GM21367 (cell line): Measurements from ENCODE around the gene SRMS.

Source experiments
- ATAC-seq: cut with Tn5 transposase; IDR thresholded peaks from one replicate; pipeline ENCODE4 v1.9.1; 2021; ENCODE audit not compliant: unreplicated experiment

SRMS gene

DNA sequence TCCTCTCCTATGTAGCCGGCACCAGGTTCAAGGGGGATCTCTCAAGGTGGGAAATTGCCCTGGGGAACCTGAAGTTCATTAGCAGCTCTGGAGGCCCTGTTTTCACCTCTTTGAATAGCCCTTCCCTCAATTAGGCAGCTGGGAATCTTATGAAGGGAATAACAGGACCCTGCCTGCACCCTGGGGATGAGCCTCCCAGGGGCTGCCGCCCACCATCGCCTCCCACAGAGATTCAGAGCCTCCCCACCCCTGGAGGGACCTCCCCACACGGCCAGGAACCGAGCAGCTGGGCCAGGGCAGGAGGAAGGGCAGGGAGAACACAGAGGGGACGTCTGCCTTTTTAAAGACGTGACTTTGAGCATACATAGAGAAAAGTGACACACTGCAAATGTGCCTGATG is 44.0 kb downstream of the SRMS start:
- ATAC-seq, result no peak

GRCh38 chr20:63502671-63503172 is 44.8 kb downstream of the SRMS start:
- ATAC-seq, result no peak

DNA sequence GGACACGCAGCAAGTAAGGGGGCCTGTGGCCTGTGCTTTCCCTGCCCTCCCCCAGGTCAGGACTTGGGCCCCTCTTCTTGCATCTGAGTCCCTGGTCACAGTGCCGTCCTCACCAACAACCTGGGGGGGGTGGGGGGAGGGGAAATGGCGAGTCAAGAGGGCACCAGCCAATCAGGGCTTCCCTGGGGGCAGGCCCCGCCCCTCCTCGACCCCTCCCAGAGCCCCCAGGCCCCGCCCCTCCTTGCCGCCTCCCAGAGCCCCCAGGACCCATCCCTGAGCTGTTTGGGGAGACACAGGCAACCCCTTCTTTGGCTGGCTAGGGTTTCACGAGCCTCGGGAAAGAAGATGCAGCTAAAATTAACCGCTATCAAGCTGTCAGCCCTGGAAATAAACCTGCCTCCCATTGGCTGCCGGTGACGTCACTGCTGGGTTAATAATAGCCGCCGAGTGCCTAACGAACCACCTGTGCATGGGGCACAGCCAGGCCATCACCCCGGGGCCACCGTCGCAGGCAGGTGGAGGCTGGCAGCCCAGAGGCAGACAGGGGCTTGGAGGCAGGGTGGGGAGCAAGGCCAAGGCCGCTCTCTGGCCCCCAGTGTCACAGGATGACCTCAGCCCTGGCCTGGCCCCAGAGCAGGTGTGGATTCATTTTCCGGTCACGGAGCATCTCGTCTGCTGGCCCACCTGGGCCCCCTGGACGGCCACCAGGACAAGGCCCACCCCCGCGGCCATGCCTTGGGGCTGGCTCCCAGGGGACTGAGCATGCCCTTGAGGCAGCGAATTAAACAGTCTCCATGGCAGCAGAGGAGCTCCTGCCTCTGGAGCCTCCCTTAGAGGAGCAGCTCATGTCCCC is 45.5 kb downstream of the SRMS start:
- ATAC-seq, result no peak

DNA sequence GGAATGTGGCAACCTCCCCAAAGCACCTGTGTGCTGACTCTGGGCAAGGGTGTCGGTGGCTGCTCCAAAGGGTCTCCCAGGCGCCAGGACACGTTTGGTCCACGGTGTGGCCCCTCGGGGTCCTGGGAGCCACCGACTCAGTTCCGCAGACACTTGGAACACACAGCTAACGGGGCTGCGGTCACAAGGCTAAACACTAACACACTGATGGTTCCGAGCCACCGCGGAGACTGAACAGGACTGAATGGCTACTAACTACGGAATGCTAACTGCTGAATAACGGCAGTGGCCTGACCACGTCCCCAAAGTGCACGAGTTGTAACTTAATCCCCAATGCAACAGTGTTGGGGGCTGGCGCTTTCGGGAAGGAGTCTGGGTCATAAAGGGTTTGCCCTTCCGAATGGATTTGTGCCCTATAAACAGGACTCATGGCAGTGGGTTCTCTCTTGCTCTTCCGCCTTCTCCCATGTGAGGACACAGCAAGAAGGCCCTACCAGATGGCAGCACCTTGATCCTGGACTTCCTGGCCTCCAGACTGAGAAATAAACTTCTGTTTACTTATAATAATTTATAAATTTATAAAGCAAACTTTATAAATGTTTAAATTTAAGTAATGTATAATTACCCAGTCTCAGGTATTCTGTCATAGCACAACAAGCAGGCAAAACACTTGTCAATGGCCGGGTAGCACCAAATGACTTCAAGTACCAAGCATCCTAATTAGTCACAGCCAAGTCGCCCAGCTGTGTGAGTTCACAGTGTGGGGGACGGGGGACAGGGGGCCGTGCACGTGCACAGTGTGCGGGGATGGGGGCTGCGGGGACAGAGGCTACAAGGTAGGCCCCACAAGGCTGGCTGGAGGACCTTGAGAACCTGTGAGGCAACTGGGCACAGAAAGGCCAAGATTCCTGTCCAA is 46.4 kb downstream of the SRMS start:
- ATAC-seq, result no peak

GRCh38 chr20:63500151-63500901 is 47.2 kb downstream of the SRMS start:
- ATAC-seq, result no peak

GRCh38 chr20:63499338-63499969 is 48.1 kb downstream of the SRMS start:
- ATAC-seq, result no peak

DNA sequence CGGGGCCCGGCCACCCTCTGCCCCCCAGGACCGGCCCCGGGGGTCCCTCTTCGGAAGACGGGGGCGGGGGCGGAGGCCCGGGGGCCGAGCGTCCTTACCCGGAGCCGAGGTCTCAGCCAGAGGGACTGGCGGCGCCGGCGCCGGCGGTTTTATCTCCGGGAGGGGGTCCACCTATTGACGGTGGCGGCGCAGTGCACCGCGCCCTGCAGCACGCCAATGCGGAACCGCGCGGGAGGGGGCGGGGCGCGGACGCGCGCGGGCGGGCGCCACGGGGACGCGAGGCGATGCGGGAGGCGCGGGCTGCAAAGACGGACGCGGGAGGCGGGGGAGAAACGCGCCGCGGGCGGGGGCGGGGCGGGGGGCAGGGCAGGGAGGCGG is 48.6 kb downstream of the SRMS start, which contains the start of gene EEF1A2:
EEF1A2 (minus strand) TSS at position 124 of the 378 bp plus-strand sequence. CDS start 1,320 bp downstream, outside the sequence.
- ATAC-seq, result no peak

- ATAC-seq, result no peak
These were observed 49.3 kb downstream of the SRMS start for GRCh38 chr20:63497946-63498935.

GRCh38 chr20:63497138-63497945 is 50.2 kb downstream of the SRMS start:
- no peak for ATAC-seq

DNA sequence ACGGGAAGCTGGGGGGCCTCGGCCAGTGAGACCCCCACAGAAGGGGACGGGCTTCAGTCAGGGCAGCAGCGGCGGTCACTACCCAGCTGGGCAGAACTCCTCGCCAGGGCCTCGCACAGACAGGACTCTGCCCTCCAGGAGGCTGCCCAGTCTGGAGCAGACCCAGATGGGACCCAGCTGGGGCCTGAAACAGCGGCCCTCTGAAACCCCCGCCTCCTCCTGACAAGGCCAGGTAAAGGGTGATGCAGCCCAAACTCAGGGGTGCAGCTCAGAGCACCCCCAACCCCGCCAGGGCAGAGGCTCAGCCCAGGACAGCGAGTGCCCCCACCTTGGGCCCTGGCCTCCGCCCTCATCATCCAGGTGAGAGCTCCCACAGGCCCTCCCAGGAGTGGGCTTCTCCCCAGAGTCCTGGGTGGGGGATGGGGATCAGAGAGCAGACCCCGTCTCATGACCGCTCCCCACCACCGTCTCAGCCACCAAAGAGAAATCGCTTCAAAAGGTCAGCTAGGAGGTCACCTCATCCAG is 50.9 kb downstream of the SRMS start:
- no peak for ATAC-seq

DNA sequence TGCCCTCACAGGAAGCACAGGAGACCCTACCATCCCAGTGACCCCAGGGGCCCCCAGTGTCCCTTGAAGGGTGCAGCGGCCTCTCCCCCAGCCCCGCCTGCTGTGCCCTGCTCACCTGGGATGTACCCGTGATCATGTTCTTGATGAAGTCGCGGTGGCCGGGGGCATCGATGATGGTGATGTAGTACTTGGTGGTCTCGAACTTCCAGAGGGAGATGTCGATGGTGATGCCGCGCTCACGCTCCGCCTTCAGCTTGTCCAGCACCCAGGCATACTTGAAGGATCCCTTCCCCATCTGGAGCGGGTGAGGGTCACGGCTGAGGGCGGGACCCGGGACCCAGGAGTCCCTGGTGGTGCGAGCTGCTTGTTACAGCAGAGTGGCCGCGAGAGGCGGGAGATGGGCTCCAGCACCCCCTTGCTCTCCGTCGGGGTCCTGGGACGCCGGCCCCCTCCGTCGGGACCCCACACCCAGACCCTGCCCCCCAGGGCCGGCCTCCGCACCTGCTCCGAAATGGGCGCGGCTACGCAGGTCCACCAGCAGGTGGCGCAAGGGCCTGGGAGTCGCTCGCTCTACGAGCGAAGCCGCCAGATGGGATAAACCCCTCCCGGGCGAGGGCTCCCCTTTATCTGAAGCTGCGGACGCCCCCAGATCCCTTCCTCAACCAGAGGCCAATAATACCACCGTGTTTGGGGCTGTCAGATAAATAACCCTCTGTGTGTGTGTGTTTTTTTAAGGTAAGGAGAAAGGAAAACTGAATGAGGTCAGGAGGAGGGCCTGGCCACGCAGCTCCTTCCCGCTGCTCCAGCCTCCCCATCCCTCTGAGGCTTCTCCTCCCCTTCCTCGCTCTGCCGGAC is 51.6 kb downstream of the SRMS start:
- ATAC-seq, result no peak

DNA sequence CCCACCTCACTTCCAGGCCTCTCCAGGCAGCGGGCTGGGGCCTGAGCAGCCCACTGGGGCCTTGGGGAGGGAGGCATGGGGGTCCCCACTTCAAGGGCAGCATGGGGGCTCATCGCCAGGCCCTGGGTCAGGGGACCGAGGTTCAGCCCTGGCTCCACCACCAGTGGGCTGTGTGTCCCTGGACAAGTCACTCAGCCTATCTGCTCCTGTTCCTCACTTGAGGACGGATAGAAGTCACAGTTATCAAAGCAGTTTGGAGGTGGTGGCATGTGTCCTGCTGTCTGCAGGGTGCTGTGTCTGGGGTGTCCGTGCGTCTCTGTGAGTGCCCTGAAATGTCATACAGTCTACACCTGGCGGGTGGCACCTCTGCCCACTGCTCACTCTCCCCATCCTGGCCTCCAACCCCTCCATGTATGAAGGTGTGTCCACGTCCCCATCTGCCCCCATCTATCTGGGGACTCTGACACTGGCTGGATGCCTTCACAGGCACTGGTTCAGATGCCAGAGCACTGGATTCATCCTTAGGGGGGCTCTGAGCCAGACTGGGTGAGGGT is 52.3 kb downstream of the SRMS start:
- ATAC-seq, result no peak

GRCh38 chr20:63494420-63495166 is 53.0 kb downstream of the SRMS start:
- ATAC-seq, result no peak

GRCh38 chr20:63494084-63494419 is 53.5 kb downstream of the SRMS start:
- ATAC-seq, result no peak

- no peak for ATAC-seq
These were observed 54.0 kb downstream of the SRMS start for GRCh38 chr20:63493563-63494020.

- no peak for ATAC-seq
These were observed 54.6 kb downstream of the SRMS start for GRCh38 chr20:63492982-63493381.
